PC-9 (cell line): ENCODE data around the gene MYBPC2.

Source experiments
- CTCF ChIP-seq: fragments of 200-600 bp; sonication (generic); conservative IDR thresholded peaks from 2 replicates; pipeline ENCODE4 v1.6.1; 2017; ENCODE audit warnings: mixed run types, antibody characterized with exemption, mild to moderate bottlenecking, moderate library complexity
- EZH2 ChIP-seq: fragments of 200-600 bp; sonication (generic); IDR thresholded peaks from 2 replicates; pipeline ENCODE4 v1.8.0; 2017; ENCODE audit warnings: antibody characterized with exemption, low read depth

- TF ChIP-seq CTCF (no peak), EZH2 (no peak)
These were observed 14.4 kb downstream of the MYBPC2 start for GRCh38 chr19:50447053-50447452.
